ENCODE data around the gene CRADD.
A peak's percentile ranks its signal among the peaks of the same experiment; 100 is the strongest.

CRADD gene

GRCh38 chr12:93786656-93787397, 109.7 kb downstream of the CRADD start:
- peak overlapping the region; percentile 87 for H3K27ac ChIP-seq
- no peak overlapping the region for H3K9ac ChIP-seq
- no peak for TF ChIP-seq CTCF (IDR thresholded peaks at IDR 0.05)

GRCh38 chr12:93788853-93789252, 111.7 kb downstream of the CRADD start:
- Histone ChIP-seq H3K4me1 (peaks cover 60% of the 10 kb centered on the region), H3K9me3 (ENCODE audit: control insufficient read depth, low read length) (no peaks in the 10 kb centered on the region), H3K4me2 (ENCODE audit: low read length) (no peak overlapping the region), H3K79me2 (peaks cover 24% of the 10 kb centered on the region), H3K36me3 (ENCODE audit: control insufficient read depth, insufficient read depth, low read length) (no peaks in the 10 kb centered on the region), H2AFZ (no peak overlapping the region), H3K27ac (no peak overlapping the region), H3K27me3 (ENCODE audit: control insufficient read depth, insufficient read depth, low read length) (no peaks in the 10 kb centered on the region), H3K4me3 (ENCODE audit: low read depth, low read length) (no peak overlapping the region), H3K9ac (no peak overlapping the region)
- TF ChIP-seq CTCF (IDR thresholded peaks at IDR 0.05) = no peak

More at GRCh38 chr12:93786656-93787397, 109.7 kb downstream of the CRADD start:
- H3K4me3 ChIP-seq (ENCODE audit: low read depth, low read length) = no peak overlapping the region
- no peak overlapping the region for H2AFZ ChIP-seq
- H3K79me2 ChIP-seq = peaks cover 18% of the 10 kb centered on the region
- no peaks in the 10 kb centered on the region for H3K36me3 ChIP-seq (ENCODE audit: control insufficient read depth, insufficient read depth, low read length)
- no peaks in the 10 kb centered on the region for H3K9me3 ChIP-seq (ENCODE audit: control insufficient read depth, low read length)
- H3K4me2 ChIP-seq (ENCODE audit: low read length) = no peak overlapping the region
- H3K4me1 ChIP-seq = peaks cover 52% of the 10 kb centered on the region
- H3K27me3 ChIP-seq (ENCODE audit: control insufficient read depth, insufficient read depth, low read length) = no peaks in the 10 kb centered on the region

GRCh38 chr12:93789767-93790166, 112.6 kb downstream of the CRADD start:
- no peaks in the 10 kb centered on the region for H3K27me3 ChIP-seq (ENCODE audit: control insufficient read depth, insufficient read depth, low read length)
- no peak for TF ChIP-seq CTCF (IDR thresholded peaks at IDR 0.05)

GRCh38 chr12:93790472-93791152, 113.4 kb downstream of the CRADD start:
- no peak for TF ChIP-seq CTCF (IDR thresholded peaks at IDR 0.05)
- no peaks in the 10 kb centered on the region for H3K9me3 ChIP-seq (ENCODE audit: control insufficient read depth, low read length)
- H3K79me2 ChIP-seq = peaks cover 31% of the 10 kb centered on the region
- no peaks in the 10 kb centered on the region for H3K27me3 ChIP-seq (ENCODE audit: control insufficient read depth, insufficient read depth, low read length)
- H3K4me3 ChIP-seq (ENCODE audit: low read depth, low read length) = no peak overlapping the region
- H3K9ac ChIP-seq = no peak overlapping the region
- H3K27ac ChIP-seq = no peak overlapping the region
- peaks cover 63% of the 10 kb centered on the region for H3K4me1 ChIP-seq
- no peaks in the 10 kb centered on the region for H3K36me3 ChIP-seq (ENCODE audit: control insufficient read depth, insufficient read depth, low read length)
- no peak overlapping the region for H2AFZ ChIP-seq
- no peak overlapping the region for H3K4me2 ChIP-seq (ENCODE audit: low read length)

More at GRCh38 chr12:93789767-93790166, 112.6 kb downstream of the CRADD start:
- H3K27ac ChIP-seq = no peak overlapping the region
- H3K9me3 ChIP-seq (ENCODE audit: control insufficient read depth, low read length) = no peaks in the 10 kb centered on the region
- no peak overlapping the region for H3K4me2 ChIP-seq (ENCODE audit: low read length)
- no peak overlapping the region for H3K9ac ChIP-seq
- peaks cover 63% of the 10 kb centered on the region for H3K4me1 ChIP-seq
- peaks cover 30% of the 10 kb centered on the region for H3K79me2 ChIP-seq
- no peak overlapping the region for H2AFZ ChIP-seq
- no peak overlapping the region for H3K4me3 ChIP-seq (ENCODE audit: low read depth, low read length)
- H3K36me3 ChIP-seq (ENCODE audit: control insufficient read depth, insufficient read depth, low read length) = no peaks in the 10 kb centered on the region

All from parathyroid adenoma (tissue), 2 donors.